ENCODE results near the gene TBX3.

- TF ChIP-seq TAF1 (IDR thresholded peaks at IDR 0.05; ENCODE audit: borderline replicate concordance, low read depth, low read length), result no peak
- no peak for TF ChIP-seq POLR2A (IDR thresholded peaks at IDR 0.05; ENCODE audit: low read depth, low read length)
- no peak for TF ChIP-seq CTCF (IDR thresholded peaks at IDR 0.05 in 2 of 3, conservative IDR thresholded peaks at IDR 0.05 in 1 of 3; ENCODE audit: control insufficient read depth in 2 of 3, extremely low read depth in 1 of 3, insufficient read depth in 1 of 3, low read depth in 3 of 3, low read length in 3 of 3)
- no peak for TF ChIP-seq ZSCAN29 (IDR thresholded peaks at IDR 0.05)
- no peak for TF ChIP-seq EGR1 (IDR thresholded peaks at IDR 0.05; ENCODE audit: borderline replicate concordance in 1 of 2, low read depth in 2 of 2, low read length in 2 of 2)
- TF ChIP-seq SMAD1 (IDR thresholded peaks at IDR 0.05; ENCODE audit: low read depth, partially characterized antibody), result no peak
- no peak for TF ChIP-seq SMC3 (IDR thresholded peaks at IDR 0.05; ENCODE audit: borderline replicate concordance, low read length)
- TF ChIP-seq STAT3 (IDR thresholded peaks at IDR 0.05; ENCODE audit: low read depth, low read length), result no peak
- no peak for TF ChIP-seq BHLHE40 (IDR thresholded peaks at IDR 0.05; ENCODE audit: borderline replicate concordance in 1 of 2, low read depth in 2 of 2, low read length in 1 of 2)
- no peak for TF ChIP-seq SUZ12 (IDR thresholded peaks at IDR 0.05; ENCODE audit: unreplicated experiment)
- no peak for TF ChIP-seq POLR2AphosphoS5 (IDR thresholded peaks at IDR 0.05; ENCODE audit: low read length)
- no peak for TF ChIP-seq HCFC1 (IDR thresholded peaks at IDR 0.05; ENCODE audit: low read length)
- TF ChIP-seq ATF2 (IDR thresholded peaks at IDR 0.05; ENCODE audit: low read length), result no peak
Measured at GRCh38 chr12:114686773-114687500, 3.0 kb upstream of the TBX3 start.
